ENCODE results near the gene STEEP1. TPM values are rescaled to one million over a fixed set of nuclear protein-coding genes. Genes with fewer than 3 reads are reported as not detected.

STEEP1 gene
- total and polyA plus RNA-seq, 10 donors = 11.0 to 31.6 (median 22.1) TPM

DNA sequence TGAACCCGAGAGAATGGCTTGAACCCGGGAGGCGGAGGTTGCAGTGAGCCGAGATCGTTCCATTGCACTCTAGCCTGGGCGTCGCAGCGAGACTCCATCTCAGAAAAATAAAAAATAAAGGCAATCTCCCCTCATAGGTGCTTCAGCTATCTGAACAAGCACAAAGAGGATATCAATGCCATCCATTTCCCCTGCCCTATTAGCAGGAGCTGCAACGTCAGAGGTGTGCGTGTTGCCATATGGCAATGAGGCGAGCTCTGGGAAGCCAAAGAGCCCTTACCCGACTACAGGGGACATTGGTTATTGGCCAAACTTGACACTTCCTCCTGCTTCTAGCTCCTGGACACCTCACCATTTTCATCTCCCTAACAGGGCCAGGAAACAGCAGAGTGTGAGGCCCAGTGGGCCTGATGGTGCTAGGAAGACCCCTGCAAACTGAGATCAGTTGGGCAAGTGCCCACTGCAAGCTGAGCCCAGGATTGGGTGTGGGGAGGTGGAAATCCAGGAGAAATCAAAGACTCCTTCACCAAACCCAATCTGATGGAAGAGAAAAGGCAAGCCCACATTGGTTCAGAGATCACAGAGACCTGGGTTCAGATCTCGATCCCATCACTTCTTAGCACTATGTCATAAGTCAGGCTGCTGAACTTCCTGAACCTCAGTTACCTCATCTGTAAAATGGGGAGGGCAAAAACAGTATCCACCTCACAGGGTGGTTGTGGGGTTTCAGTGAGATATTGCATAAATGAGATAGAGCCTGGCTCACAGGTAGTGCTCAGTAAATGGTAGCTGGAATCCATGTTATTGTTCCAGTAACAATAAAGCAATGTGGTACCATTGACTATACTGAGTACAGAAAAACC lies 75.8 kb downstream of the STEEP1 start:
- intact Hi-C loops (cut with DNase I; ENCODE audit: low total_unique reads) = no loop called here
- TF ChIP-seq, protein P1, sequence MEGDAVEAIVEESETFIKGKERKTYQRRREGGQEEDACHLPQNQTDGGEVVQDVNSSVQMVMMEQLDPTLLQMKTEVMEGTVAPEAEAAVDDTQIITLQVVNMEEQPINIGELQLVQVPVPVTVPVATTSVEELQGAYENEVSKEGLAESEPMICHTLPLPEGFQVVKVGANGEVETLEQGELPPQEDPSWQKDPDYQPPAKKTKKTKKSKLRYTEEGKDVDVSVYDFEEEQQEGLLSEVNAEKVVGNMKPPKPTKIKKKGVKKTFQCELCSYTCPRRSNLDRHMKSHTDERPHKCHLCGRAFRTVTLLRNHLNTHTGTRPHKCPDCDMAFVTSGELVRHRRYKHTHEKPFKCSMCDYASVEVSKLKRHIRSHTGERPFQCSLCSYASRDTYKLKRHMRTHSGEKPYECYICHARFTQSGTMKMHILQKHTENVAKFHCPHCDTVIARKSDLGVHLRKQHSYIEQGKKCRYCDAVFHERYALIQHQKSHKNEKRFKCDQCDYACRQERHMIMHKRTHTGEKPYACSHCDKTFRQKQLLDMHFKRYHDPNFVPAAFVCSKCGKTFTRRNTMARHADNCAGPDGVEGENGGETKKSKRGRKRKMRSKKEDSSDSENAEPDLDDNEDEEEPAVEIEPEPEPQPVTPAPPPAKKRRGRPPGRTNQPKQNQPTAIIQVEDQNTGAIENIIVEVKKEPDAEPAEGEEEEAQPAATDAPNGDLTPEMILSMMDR (IDR thresholded peaks at IDR 0.05 in 8 of 11, conservative IDR thresholded peaks at IDR 0.05 in 3 of 11) = no peak
- TF ChIP-seq POLR2AphosphoS5 (IDR thresholded peaks at IDR 0.05) = no peak
- TF ChIP-seq POLR2A (IDR thresholded peaks at IDR 0.05) = no peak
- no peak for DNase-seq

DNA sequence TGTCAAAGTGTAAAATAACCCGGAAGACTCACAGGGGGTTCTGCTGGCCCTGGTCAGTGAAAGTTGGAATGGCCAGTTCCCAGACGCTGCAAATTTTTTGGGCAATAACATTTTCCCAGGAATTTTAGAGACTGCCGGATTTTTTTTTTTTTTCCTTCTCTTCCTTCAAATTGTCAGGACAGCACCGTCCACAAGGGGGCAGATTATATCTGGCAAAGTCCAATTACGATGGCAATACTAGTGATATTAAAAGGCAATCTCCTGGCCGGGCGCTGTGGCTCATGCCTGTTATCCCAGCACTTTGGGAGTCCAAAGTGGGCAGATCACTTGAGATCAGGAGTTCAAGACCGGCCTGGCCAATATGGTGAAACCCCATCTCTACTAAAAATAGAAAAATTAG lies 76.5 kb downstream of the STEEP1 start:
- H3K9me3 ChIP-seq = no peaks in the 10 kb centered on the region
- H3K4me3 ChIP-seq = no peak overlapping the region
- intact Hi-C loops (cut with DNase I; ENCODE audit: low total_unique reads) = no loop called here
- H3K36me3 ChIP-seq = no peaks in the 10 kb centered on the region
- H3K27me3 ChIP-seq (replicated peaks in 1 of 7) = no peaks in the 10 kb centered on the region
- peaks cover 0 to 4% (median 0%) of the 10 kb centered on the region in 6 donors for H3K4me1 ChIP-seq
- no peak for DNase-seq
- H3K27ac ChIP-seq = no peak overlapping the region
- TF ChIP-seq, protein P1 (IDR thresholded peaks at IDR 0.05 in 8 of 11, conservative IDR thresholded peaks at IDR 0.05 in 3 of 11) = peak in 10 of 11 experiments; percentile 35 to 64 (median 60)
- TF ChIP-seq POLR2AphosphoS5 (IDR thresholded peaks at IDR 0.05) = no peak
- WGBS, 5 donors = 16 to 35% (median 19%) methylated on average over 8 of the region's 8 CpGs

More for the DNA sequence above, 75.8 kb downstream of the STEEP1 start:
- no peak overlapping the region for H3K4me3 ChIP-seq
- H3K27me3 ChIP-seq (replicated peaks in 1 of 7) = no peaks in the 10 kb centered on the region
- no peak overlapping the region for H3K27ac ChIP-seq
- 74 to 89% (median 82%) methylated on average over 11 to 13 of the region's 13 CpGs for WGBS, 5 donors
- no peaks in the 10 kb centered on the region for H3K9me3 ChIP-seq
- H3K4me1 ChIP-seq = peaks cover 0 to 4% (median 0%) of the 10 kb centered on the region in 6 donors
- no peaks in the 10 kb centered on the region for H3K36me3 ChIP-seq

Other genes with a start within 250 kb of the STEEP1 start
- gene SLC25A43, start 166.1 kb downstream of the STEEP1 start, total RNA-seq = 10 to 100 TPM in 3 of 7 donors, 1 to 10 TPM in 4; 6.9 to 13.7 (median 9.8) TPM
- 1 to 10 TPM; 5.5 to 7.5 (median 6.2) TPM for gene SLC25A43, start 166.1 kb downstream of the STEEP1 start, polyA plus RNA-seq
- gene SLC25A5, start 97.0 kb downstream of the STEEP1 start, total RNA-seq = 100 to 1,000 TPM; 204 to 256 (median 238) TPM
- 100 to 1,000 TPM; 146 to 244 (median 226) TPM for gene SLC25A5, start 97.0 kb downstream of the STEEP1 start, polyA plus RNA-seq
- 10 to 100 TPM; 40.8 to 53.4 (median 42.6) TPM for gene UBE2A, start 9.2 kb upstream of the STEEP1 start, total RNA-seq
- 10 to 100 TPM; 38.5 to 50.5 (median 48.7) TPM for gene UBE2A, start 9.2 kb upstream of the STEEP1 start, polyA plus RNA-seq
- 10 to 100 TPM in 5 of 7 donors, 1 to 10 TPM in 2; 8.2 to 13.8 (median 12.5) TPM for gene NKRF, start 41.0 kb upstream of the STEEP1 start, total RNA-seq
- 10 to 100 TPM in 1 of 3 donors, 1 to 10 TPM in 2; 6.9 to 10.9 (median 9.4) TPM for gene NKRF, start 41.0 kb upstream of the STEEP1 start, polyA plus RNA-seq
- 100 to 1,000 TPM in 3 of 7 donors, 10 to 100 TPM in 4; 94.7 to 139 (median 99.8) TPM for gene SEPTIN6, start 127.8 kb upstream of the STEEP1 start, total RNA-seq
- 10 to 100 TPM; 45.1 to 58.2 (median 50.8) TPM for gene SEPTIN6, start 127.8 kb upstream of the STEEP1 start, polyA plus RNA-seq
- gene SOWAHD, start 193.2 kb upstream of the STEEP1 start, total RNA-seq = 1 to 10 TPM; 5.0 to 9.5 (median 8.1) TPM
- gene SOWAHD, start 193.2 kb upstream of the STEEP1 start, polyA plus RNA-seq = 10 to 100 TPM; 19.2 to 26.2 (median 19.9) TPM
- gene RPL39, start 226.2 kb upstream of the STEEP1 start, total RNA-seq = 1,000 to 10,000 TPM; 1,435 to 2,313 (median 1,812) TPM
- gene RPL39, start 226.2 kb upstream of the STEEP1 start, polyA plus RNA-seq = over 10,000 TPM; 15,023 to 18,857 (median 18,305) TPM

Measured in spleen (tissue), 11 donors.